ENCODE measurements around the gene GNA12. TPM values are rescaled to one million over a fixed set of nuclear protein-coding genes. Genes with fewer than 3 reads are reported as not detected.

GNA12 gene
- total and polyA plus RNA-seq, 10 of the 15 experiments (the other 5 are each of a cell fraction or from before 2014, with no cell fraction given) = 1.9 to 51.8 (median 12.6) TPM

GRCh38 chr7:2819161-2819953 lies 24.8 kb downstream of the GNA12 start:
- CTCF ChIA-PET = interaction anchor here (1.2 to 5.0 kb wide), 3 partner anchors 35 to 110 kb away, joined by 4 to 30 read pairs (median 5); no protein-coding TSS in a partner anchor
- intact Hi-C loops (cut with micrococcal nuclease; ENCODE audit: unreplicated experiment) = no loop called here
- 74% methylated on average over 15 of the region's 15 CpGs for WGBS (ENCODE audit: insufficient coverage, insufficient replicate concordance, low lambda C conversion rate, missing lambda C conversion rate)
- Histone ChIP-seq H3K4me3 (no peak overlapping the region), H3K79me2 (ENCODE audit: control insufficient read depth, insufficient read depth, low read length) (peaks cover 10% of the 10 kb centered on the region), H3K9me3 (replicated peaks; ENCODE audit: control insufficient read depth, insufficient read depth, low read length) (no peaks in the 10 kb centered on the region), H3K4me2 (ENCODE audit: control insufficient read depth, insufficient read depth) (peak overlapping the region; percentile 30; the same call in 1 of the 2 replicates), H3K36me3 (ENCODE audit: control insufficient read depth in 2 of 2, insufficient read depth in 2 of 2, low read length in 1 of 2) (no peaks in the 10 kb centered on the region; a peak in 1 of 4 replicates), H2AFZ (ENCODE audit: control insufficient read depth, low read depth, low read length) (no peak overlapping the region), H4K20me1 (ENCODE audit: control insufficient read depth, insufficient read depth) (no peaks in the 10 kb centered on the region), H3K4me1 (ENCODE audit: control insufficient read depth, insufficient read depth, low read length) (peaks cover 40% of the 10 kb centered on the region), H3K27me3 (replicated peaks in 1 of 2; ENCODE audit: control insufficient read depth in 2 of 2, insufficient read depth in 2 of 2, low read length in 1 of 2) (no peaks in the 10 kb centered on the region), H3K27ac (ENCODE audit: control insufficient read depth, insufficient read depth) (no peak overlapping the region), H3K9ac (ENCODE audit: control insufficient read depth, insufficient read depth, low read length) (no peak overlapping the region)
- SMC1A ChIA-PET (ENCODE audit: uncharacterized antibody, unreplicated experiment) = interaction anchor here (1.0 to 4.0 kb wide), 12 partner anchors 9 to 109 kb away, joined by 3 to 24 read pairs (median 4); no protein-coding TSS in a partner anchor
- peak; percentile 65 for ATAC-seq
- BruUV-seq (replicated peaks) = no TSS peak
- DNase-seq (ENCODE audit: low read depth, low spot score) = no peak
- RAD21 ChIA-PET (ENCODE audit: unreplicated experiment) = interaction anchor here (0.6 to 3.0 kb wide), 13 partner anchors 15 to 148 kb away, joined by 3 to 14 read pairs (median 5); no protein-coding TSS in a partner anchor
- POLR2A ChIA-PET = interaction anchor here (0.8 to 3.4 kb wide), 5 partner anchors 15 to 109 kb away, joined by 3 to 17 read pairs (median 4); no protein-coding TSS in a partner anchor
- FAIRE-seq = peak; percentile 13
- in situ Hi-C loops (cut with MboI) = no loop called here
- TF ChIP-seq NFXL1 (IDR thresholded peaks at IDR 0.05; ENCODE audit: borderline replicate concordance) = no peak
- TF ChIP-seq CHD4 (IDR thresholded peaks at IDR 0.05) = no peak
- TF ChIP-seq RBBP5 (conservative IDR thresholded peaks at IDR 0.05) = no peak
- TF ChIP-seq SP1 (IDR thresholded peaks at IDR 0.05; ENCODE audit: low read depth, low read length) = no peak
- no peak for TF ChIP-seq RCOR1 (conservative IDR thresholded peaks at IDR 0.05; ENCODE audit: low read depth, low read length)
- TF ChIP-seq CBFB (IDR thresholded peaks at IDR 0.05; ENCODE audit: low read depth) = no peak; the same call in 1 of the 2 replicates
- no peak for TF ChIP-seq PAX8 (IDR thresholded peaks at IDR 0.05)
- no peak for TF ChIP-seq GABPA (IDR thresholded peaks at IDR 0.05; ENCODE audit: low read depth)
- no peak for TF ChIP-seq FOXK2 (IDR thresholded peaks at IDR 0.05)
- TF ChIP-seq RB1 (IDR thresholded peaks at IDR 0.05; ENCODE audit: borderline replicate concordance) = no peak
- no peak for TF ChIP-seq MYB (IDR thresholded peaks at IDR 0.05; ENCODE audit: borderline replicate concordance, low read depth, low read length)
- no peak for TF ChIP-seq CBX5 (IDR thresholded peaks at IDR 0.05; ENCODE audit: low read depth)
- TF ChIP-seq KAT2A (conservative IDR thresholded peaks at IDR 0.05; ENCODE audit: control insufficient read depth, low read depth, low read length) = no peak
- TF ChIP-seq TCF3 (IDR thresholded peaks at IDR 0.05; ENCODE audit: borderline replicate concordance, insufficient read depth, low read depth, low read length) = no peak
- TF ChIP-seq SMC3 (IDR thresholded peaks at IDR 0.05; ENCODE audit: borderline replicate concordance, low read length) = no peak
- no peak for TF ChIP-seq ZBTB40 (IDR thresholded peaks at IDR 0.05; ENCODE audit: borderline replicate concordance)
- no peak for TF ChIP-seq ATF2 (IDR thresholded peaks at IDR 0.05; ENCODE audit: low read length)
- no peak for TF ChIP-seq POLR2AphosphoS2 (IDR thresholded peaks at IDR 0.05; ENCODE audit: low read depth, low read length)
- no peak for TF ChIP-seq LARP7 (IDR thresholded peaks at IDR 0.05)
